Stimulated activated naive CD8-positive, alpha-beta T cell treated with anti-CD3 and anti-CD28 coated beads, Interleukin-15, amount 100 ng/mL, for 72 hours (primary cell): ENCODE measurements around the gene SH2B2.
A peak's percentile ranks its signal among the peaks of the same experiment; 100 is the strongest.
"Not testable (repeated sequence)": the region's sequence is repeated elsewhere in the genome, so short reads cannot be mapped to it uniquely, and the experiment has no call there.

Source experiments
- ATAC-seq: fragments of 150-1000 bp; cut with Tn5 transposase; 2 replicates; pipeline ENCODE4 v1.10.0; 2021; ENCODE audit warnings: mild to moderate bottlenecking, moderate library complexity
- DNase-seq, 2 donors: peaks; one replicate each; pipeline ENCODE4 v3.0.0; 2021 to 2022
- H3K27ac Mint-ChIP-seq, 2 donors: one replicate each; pipeline ENCODE4 v1.8.0; 2022; ENCODE audit warnings: mild to moderate bottlenecking in 2 of 2, mixed read lengths in 2 of 2, moderate library complexity in 2 of 2
- H3K27me3 Mint-ChIP-seq: one replicate; pipeline ENCODE4 v1.8.0; 2022; ENCODE audit warnings: mixed read lengths
- H3K4me1 Mint-ChIP-seq: one replicate; pipeline ENCODE4 v1.8.0; 2022; ENCODE audit warnings: mild to moderate bottlenecking, mixed read lengths
- H3K4me3 Mint-ChIP-seq, 2 donors: one replicate each; pipeline ENCODE4 v1.8.0; 2022; ENCODE audit warnings: mild to moderate bottlenecking in 2 of 2, mixed read lengths in 2 of 2, moderate library complexity in 1 of 2
- H3K9me3 Mint-ChIP-seq, 2 donors: one replicate each; pipeline ENCODE4 v1.8.0; 2022; ENCODE audit warnings: mixed read lengths in 2 of 2

Gene SH2B2

DNA sequence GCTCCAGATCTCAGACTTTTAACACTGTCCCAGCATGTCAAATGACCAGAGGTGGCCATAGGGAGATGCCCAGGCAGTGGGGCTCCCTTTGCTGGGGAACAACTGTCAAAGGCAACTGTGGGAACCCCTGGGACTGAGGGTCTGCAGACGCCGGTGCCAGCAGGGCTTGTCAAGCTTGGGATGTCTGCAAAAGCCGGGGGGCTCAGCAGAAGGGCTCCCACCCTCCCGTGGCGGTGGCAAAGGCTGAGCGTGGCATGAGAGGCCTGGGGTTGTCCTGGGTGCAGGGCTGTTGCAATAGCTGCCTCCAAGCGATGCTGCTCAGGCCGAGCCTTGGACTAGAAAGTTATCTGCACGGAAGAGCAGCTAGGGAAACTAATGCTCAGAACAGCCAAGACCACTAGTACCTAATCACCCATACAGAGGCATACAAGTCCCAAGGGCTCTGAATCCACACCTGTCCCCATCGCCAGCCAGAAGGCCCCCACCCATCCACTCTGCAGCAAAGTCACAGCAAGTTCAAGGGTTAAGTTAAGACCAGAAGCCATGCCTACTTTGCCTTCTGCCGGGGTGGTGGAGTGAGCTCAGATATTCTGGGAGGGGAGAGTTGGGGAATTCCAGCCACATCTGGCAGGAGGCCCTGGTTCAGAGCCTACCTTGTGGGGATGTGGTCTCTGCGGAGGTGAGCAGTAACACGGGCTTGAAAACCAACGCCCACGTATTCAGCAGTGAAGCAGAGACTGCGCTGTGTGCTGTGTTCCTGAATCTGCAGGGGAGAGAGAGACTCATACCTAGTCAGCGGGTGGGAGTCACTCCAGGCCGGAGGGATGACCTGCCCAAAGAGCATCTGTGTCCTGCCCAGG lies 4.6 kb downstream of the SH2B2 start:
- Mint-ChIP-seq H3K9me3 (no peaks in the 10 kb centered on the region), H3K27ac (no peak overlapping the region), H3K4me3 (peak overlapping the region; percentile 18 to 48), H3K4me1 (peaks cover 52% of the 10 kb centered on the region), H3K27me3 (peaks cover 25% of the 10 kb centered on the region)
- peak; percentile 45 to 61 for DNase-seq
- peak; percentile 78 for ATAC-seq

DNA sequence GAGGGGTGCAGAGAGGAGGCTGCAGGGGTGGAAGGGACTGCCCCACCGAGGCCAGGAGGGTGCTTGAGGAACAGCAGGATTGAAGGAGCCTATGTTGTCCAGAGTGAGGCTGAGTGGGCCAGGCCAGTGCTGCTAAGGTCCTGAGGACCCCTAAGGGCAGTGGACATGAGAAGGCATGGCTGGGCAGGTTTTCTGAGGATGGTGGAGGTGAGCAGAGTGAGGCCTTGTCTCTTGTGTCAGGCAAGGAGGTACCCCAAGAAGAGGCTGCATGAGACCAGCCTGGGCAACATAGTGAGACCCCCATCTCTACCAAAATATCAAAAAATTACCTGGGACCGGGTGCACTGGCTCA lies 5.2 kb downstream of the SH2B2 start:
- ATAC-seq (peak; percentile 1), DNase-seq (no peak)
- Mint-ChIP-seq H3K4me3 (peak overlapping the region; percentile 18 to 48), H3K27me3 (peaks cover 25% of the 10 kb centered on the region), H3K9me3 (no peaks in the 10 kb centered on the region), H3K4me1 (peaks cover 56% of the 10 kb centered on the region), H3K27ac (no peak overlapping the region)

DNA sequence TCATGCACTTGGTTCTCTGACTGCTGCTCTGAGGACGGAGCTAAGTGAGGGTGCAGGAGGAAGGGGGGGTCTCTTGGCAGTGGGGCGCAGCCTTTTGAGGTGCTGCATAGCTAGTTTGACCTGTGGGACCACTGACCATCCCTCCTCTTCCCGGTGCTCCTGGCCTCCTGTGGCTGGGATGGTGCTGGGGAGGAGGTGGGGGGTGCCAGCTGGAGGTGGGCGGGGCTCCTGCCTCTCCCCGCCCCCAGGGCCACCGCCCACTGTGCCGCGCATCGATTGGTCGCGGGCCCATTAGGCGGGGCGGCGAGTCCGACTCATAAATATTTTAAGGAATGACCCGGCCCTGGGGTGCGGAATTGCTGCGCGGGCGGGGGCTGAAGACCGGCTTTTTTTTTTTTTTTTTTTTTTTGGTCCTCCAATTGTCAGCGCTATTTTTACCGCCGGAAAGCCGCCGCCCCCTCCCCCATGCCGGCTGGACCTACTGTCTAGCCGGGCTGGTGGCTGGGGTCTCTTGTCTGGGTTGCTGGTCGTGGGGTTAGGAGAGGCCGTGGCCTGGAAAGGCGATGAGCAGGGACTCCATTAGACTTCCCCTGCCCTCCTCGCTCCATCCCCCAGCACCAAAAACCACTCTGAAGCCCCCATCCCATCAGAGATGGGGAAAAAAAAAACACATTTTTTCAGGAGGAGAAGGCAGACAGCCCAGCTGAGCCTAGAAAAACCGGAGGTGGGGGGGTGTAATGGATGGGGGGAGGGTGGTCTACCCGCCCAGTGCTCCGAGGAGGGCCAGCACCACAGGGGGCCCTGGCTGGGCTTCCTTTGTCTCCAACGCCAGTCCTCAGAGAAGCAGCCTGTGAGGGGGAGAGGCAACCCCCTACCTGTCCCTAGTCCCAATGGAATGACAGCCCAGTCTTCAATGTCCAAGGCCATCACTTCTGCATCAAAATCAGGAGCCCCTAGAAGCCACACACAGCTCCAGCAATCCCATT lies 6.4 kb downstream of the SH2B2 start:
- DNase-seq (no peak), ATAC-seq (no peak)
- H3K4me3 Mint-ChIP-seq, result no peak overlapping the region
- H3K27me3 Mint-ChIP-seq, result peaks cover 24% of the 10 kb centered on the region
- H3K27ac Mint-ChIP-seq, result no peak overlapping the region
- H3K9me3 Mint-ChIP-seq, result no peaks in the 10 kb centered on the region
- H3K4me1 Mint-ChIP-seq, result peaks cover 52% of the 10 kb centered on the region

DNA sequence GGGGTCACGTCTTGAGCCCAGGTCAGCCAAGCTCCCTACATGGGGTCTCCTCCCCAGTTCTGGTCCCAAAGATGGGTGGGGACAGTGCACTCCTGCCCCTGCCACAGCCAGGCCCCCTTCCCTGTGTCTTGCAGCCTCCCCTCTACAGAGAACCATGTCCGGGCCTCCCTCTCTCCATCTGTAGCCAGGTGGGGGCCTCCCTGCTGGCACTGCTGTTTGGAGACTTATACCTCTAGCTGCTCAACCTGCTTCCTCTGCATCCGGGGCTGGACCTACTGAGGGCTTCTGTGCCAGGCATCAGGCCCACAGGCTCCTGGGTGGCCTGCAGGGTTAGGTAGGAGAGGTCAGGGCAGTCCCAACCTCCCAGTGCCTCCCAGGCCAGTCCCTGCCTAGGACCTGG lies 7.9 kb downstream of the SH2B2 start:
- peaks cover 10% of the 10 kb centered on the region for H3K27me3 Mint-ChIP-seq
- no peak overlapping the region for H3K27ac Mint-ChIP-seq
- no peak for ATAC-seq
- peaks cover 37% of the 10 kb centered on the region for H3K4me1 Mint-ChIP-seq
- no peaks in the 10 kb centered on the region for H3K9me3 Mint-ChIP-seq
- no peak for DNase-seq
- H3K4me3 Mint-ChIP-seq, result no peak overlapping the region

DNA sequence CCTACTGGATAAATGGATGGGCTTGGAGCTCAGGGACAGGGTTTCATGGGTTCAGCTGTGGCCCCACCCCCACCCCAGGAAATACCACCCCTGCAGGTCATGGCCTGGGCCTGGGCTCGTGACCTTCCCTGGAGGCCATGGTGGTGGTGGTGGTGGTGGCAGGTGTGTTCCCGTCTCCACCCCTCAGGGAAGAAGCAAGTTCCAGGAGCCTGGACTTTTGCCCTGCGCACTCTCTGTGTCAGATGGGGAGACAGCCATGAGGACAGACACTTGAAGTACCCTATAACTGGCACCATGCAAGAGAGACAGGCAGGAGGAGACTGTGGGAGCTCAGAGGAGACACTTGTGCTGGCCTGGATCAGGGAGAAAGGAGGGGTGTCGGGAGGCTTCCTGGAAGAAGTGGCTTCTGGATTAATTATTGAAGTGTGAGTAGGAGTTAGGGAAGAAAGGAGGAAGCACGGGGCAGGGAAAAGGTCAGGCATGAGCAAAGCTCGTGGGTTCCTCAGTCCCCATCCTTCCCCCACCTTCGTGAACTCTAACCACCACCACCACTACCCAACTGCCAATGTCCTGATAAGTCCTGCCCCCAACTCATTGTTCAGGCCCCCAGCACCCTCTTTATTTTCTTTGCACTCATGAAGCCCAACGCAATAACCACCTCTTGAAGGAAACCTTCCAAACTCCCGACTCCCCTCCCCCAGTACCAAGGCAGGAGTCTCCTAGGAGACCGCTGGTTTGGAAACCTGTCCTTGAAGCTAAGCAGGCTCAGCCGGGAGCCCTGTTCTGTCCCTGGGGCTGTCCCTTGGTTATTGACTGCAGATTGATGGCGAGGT lies 8.9 kb downstream of the SH2B2 start:
- DNase-seq (no peak), ATAC-seq (no peak)
- Mint-ChIP-seq H3K4me3 (no peak overlapping the region), H3K27me3 (peaks cover 8% of the 10 kb centered on the region), H3K4me1 (peaks cover 31% of the 10 kb centered on the region), H3K27ac (no peak overlapping the region), H3K9me3 (no peaks in the 10 kb centered on the region)

DNA sequence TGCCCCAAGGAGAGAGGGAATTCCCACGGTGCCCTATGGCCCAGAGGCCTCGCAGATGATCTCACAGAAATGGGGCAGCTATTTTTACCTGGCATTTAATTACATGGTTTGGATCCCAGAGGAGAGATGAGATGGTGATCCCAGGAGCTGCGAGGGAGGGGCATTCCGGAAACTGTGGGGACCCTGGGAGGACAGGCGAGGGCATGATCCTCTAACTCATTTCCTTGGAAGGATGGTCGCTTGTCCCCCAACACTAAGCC lies 9.4 kb downstream of the SH2B2 start:
- Mint-ChIP-seq H3K27me3 (peaks cover 8% of the 10 kb centered on the region), H3K4me3 (no peak overlapping the region), H3K27ac (no peak overlapping the region), H3K4me1 (peaks cover 26% of the 10 kb centered on the region), H3K9me3 (no peaks in the 10 kb centered on the region)
- ATAC-seq (no peak), DNase-seq (no peak)

DNA sequence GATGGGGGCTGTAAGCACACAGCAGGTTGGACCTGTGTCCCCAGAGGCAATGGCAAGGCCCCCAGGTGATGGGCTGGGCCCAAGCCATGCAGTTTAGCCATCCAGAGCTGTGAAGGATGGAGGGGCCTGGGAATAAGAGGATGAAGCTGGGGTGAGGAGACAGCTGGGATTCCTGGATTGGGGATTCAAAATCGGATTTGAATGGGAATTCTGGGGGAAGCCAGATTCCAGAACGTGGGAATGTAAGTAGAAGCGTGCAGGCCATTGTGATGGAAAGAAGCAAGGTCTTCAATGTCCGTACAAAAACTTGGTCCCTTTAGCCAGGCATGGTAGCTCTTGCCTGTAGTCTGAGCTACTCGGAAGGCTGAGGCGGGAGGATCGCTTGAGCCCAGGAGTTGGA lies 9.8 kb downstream of the SH2B2 start:
- no peak for ATAC-seq
- Mint-ChIP-seq H3K4me1 (peaks cover 22% of the 10 kb centered on the region), H3K4me3 (no peak overlapping the region), H3K27ac (no peak overlapping the region), H3K27me3 (peaks cover 8% of the 10 kb centered on the region), H3K9me3 (no peaks in the 10 kb centered on the region)
- no peak for DNase-seq

DNA sequence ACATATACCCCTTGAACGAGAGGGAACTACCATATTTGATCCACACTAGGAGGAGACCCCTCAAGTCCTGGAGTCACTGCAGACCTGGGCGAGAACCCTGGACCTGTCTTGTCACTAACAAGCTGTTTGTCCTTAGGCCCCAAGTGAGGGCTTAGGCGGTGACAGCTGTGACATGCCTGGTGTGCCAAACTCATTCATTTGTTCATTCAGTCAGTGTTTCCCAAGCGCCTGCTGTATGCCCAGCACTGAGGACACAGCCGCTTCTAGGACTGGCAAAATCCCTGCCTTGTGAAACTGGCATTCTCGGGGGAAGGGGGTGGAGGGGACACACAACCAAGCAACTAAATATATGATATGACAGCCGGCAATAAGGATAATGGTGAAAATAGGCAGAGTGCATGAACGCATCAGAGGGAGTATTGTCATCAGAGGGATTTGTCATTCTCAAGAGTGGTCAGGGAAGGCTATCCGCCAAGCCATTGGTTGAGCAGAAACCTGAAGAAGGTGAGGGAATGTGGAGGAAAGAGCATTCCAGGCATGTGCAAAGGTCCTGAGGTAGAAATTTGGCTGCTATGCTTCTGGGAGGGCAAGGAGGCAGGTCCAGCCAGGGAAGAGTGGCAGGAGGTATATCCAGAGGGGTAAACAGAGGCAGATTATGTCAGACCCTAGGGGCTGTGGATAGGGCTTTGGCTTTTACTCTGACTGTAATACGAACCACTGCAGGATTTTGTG lies 11.0 kb downstream of the SH2B2 start:
- ATAC-seq (no peak), DNase-seq (no peak)
- Mint-ChIP-seq H3K9me3 (no peaks in the 10 kb centered on the region), H3K27ac (no peak overlapping the region), H3K27me3 (peaks cover 8% of the 10 kb centered on the region), H3K4me1 (peaks cover 15% of the 10 kb centered on the region), H3K4me3 (no peak overlapping the region)

DNA sequence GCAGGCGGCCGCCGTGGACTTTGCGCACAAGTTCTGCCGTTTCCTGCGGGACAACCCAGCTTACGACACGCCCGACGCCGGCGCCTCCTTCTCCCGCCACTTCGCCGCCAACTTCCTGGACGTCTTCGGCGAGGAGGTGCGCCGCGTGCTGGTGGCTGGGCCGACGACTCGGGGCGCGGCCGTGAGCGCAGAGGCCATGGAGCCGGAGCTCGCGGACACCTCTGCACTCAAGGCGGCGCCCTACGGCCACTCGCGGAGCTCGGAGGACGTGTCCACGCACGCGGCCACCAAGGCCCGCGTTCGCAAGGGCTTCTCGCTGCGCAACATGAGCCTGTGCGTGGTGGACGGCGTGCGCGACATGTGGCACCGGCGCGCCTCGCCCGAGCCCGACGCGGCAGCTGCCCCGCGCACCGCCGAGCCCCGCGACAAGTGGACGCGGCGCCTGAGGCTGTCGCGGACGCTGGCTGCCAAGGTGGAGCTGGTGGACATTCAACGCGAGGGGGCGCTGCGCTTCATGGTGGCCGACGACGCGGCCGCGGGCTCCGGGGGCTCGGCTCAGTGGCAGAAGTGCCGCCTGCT lies 14.1 kb downstream of the SH2B2 start:
- no peak for DNase-seq
- no peak for ATAC-seq
- H3K4me1 Mint-ChIP-seq, result peaks cover 9% of the 10 kb centered on the region
- H3K4me3 Mint-ChIP-seq, result no peak overlapping the region
- no peaks in the 10 kb centered on the region for H3K27me3 Mint-ChIP-seq
- no peak overlapping the region for H3K27ac Mint-ChIP-seq
- no peaks in the 10 kb centered on the region for H3K9me3 Mint-ChIP-seq

DNA sequence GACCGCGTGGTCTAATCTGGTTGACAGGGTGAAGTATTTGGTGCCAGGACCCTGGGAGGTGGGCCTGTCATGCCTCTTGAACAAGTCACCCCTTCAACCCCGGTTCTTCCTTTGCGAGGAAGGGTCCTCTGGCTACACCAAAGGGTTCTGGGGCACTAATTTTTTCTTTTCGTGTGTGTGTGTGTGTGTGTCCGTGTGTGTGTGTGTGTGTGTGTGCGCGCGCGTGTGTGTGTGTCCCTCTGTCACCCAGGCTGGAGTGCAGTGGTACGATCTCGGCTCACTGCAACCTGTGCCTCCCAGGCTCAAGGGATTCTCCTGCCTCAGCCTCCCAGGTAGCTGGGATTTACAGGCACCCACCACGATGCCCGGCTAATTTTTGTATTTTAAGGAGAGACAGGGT lies 14.7 kb downstream of the SH2B2 start:
- H3K4me1 Mint-ChIP-seq, H3K9me3 Mint-ChIP-seq, H3K4me3 Mint-ChIP-seq, H3K27me3 Mint-ChIP-seq, DNase-seq, H3K27ac Mint-ChIP-seq, ATAC-seq: not testable (repeated sequence)

DNA sequence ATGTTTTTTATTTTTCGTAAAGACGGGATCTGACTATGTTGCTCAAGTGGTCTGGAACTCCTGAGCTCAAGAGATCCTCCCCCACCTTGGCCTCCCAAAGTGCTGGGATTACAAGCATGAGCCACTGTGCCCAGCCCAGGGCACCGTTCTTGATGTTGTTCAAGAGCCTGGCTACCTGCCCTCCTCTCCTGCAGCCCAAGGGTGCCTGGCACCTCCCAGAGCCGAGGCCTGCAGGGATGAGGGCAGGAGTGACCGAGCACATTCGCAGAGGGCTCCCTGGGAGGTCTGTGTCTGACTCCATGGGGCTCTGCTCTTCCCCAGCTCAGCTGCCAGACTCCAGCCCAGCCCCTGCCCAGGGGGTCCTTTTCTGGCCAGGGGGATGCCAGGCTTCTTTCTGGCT lies 15.4 kb downstream of the SH2B2 start:
- Mint-ChIP-seq H3K9me3 (no peaks in the 10 kb centered on the region), H3K27me3 (no peaks in the 10 kb centered on the region), H3K27ac (no peak overlapping the region), H3K4me3 (no peak overlapping the region), H3K4me1 (peaks cover 7% of the 10 kb centered on the region)
- DNase-seq, result no peak
- ATAC-seq, result no peak

DNA sequence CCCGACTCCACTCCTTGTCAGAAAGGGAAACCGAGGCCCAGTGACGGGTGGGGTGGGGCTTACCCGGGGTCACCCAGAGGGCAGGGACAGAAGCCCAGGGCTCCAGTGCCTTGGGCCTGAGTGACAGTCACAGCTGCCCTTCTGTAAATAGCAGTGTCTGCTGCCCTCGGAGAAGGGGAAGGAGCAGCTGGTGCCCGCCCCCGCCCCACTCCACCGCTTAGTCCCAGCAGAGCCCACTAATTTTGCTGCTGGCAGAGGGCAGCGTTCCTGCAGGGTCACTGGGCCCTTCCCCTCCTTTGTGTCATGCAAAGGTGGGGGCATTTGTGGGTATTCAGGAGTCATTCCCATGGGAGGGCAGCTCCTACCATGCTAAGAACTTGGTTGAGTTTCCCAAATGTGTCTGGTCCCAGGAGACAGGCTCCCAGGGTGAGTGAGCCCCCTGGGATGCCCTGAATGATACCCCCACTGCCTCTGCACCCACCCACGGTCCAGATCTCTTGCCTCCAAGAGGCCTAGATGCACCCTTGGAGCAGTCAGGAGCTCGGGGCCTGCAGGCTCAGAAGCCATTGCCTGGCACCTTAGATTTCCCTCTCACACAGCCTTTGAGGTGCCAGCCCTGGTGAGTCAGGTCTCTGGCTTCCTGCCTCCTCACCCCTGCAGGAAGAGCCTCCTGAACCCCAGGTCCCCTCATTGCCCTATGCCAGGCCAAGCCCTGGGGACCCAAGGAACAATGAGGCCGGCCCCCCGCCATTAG lies 17.2 kb downstream of the SH2B2 start:
- ATAC-seq (no peak), DNase-seq (no peak)
- H3K4me1 Mint-ChIP-seq, result peaks cover 13% of the 10 kb centered on the region
- H3K27me3 Mint-ChIP-seq, result no peaks in the 10 kb centered on the region
- no peak overlapping the region for H3K27ac Mint-ChIP-seq
- H3K9me3 Mint-ChIP-seq, result no peaks in the 10 kb centered on the region
- H3K4me3 Mint-ChIP-seq, result no peak overlapping the region

DNA sequence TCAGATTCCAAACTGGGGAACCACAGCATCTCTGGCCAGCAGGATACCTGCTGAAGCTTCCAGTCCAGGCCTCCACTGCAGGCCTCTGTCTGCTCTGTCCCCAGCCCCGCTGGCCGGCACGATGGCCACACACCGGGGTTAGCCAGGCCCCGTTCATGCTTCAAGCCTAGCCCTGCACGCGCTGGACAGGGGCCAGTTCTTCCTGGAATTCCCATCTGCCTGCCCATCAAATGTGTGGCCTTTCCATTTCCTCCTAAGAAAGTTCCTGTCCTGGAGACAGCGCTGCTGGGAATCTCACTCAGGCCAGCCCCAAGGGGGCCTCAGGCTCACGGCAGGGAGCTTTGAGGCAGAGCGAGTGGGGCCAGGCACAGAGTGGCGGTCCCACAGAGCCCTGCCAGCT lies 18.0 kb downstream of the SH2B2 start:
- H3K27ac Mint-ChIP-seq, result no peak overlapping the region
- H3K4me3 Mint-ChIP-seq, result no peak overlapping the region
- H3K4me1 Mint-ChIP-seq, result peaks cover 13% of the 10 kb centered on the region

More for the DNA sequence above, 18.0 kb downstream of the SH2B2 start:
- no peak for DNase-seq
- ATAC-seq, result no peak
- Mint-ChIP-seq H3K9me3 (no peaks in the 10 kb centered on the region), H3K27me3 (no peaks in the 10 kb centered on the region)
